BE2C (cell line): ENCODE results near the gene DKK3.

Experiments used
- DNase-seq: peaks from one replicate; pipeline ENCODE4 v3.0.0-alpha.2; 2020
- H3K27me3 ChIP-seq: fragments of 250-450 bp; sonication (Bioruptor Pico); 2 replicates; pipeline ENCODE4 v1.5.1; 2020; ENCODE audit warnings: mild to moderate bottlenecking
- H3K36me3 ChIP-seq: fragments of 250-450 bp; sonication (Bioruptor Pico); 2 replicates; pipeline ENCODE4 v1.5.1; 2020; ENCODE audit warnings: mild to moderate bottlenecking
- H3K4me1 ChIP-seq: fragments of 250-450 bp; sonication (Bioruptor Pico); 2 replicates; pipeline ENCODE4 v1.5.1; 2020
- H3K4me3 ChIP-seq: 2 replicates; pipeline ENCODE4 v1.5.1; 2011; ENCODE audit warnings: low read depth, low read length
- H3K9me3 ChIP-seq: fragments of 250-450 bp; sonication (Bioruptor Pico); 2 replicates; pipeline ENCODE4 v1.5.1; 2020
- CTCF ChIP-seq: IDR thresholded peaks from 2 replicates; pipeline ENCODE4 v1.5.1; 2012; ENCODE audit warnings: mild to moderate bottlenecking, low read depth, low read length

DKK3 gene

GRCh38 chr11:12001186-12001585 is 7.2 kb downstream of the DKK3 start:
- TF ChIP-seq CTCF: no peak
- Histone ChIP-seq H3K9me3 (no peaks in the 10 kb centered on the region), H3K4me1 (peaks cover 19% of the 10 kb centered on the region), H3K27me3 (no peaks in the 10 kb centered on the region), H3K36me3 (no peaks in the 10 kb centered on the region), H3K4me3 (no peak overlapping the region)
- no peak for DNase-seq

GRCh38 chr11:11998091-11998781 is 10.2 kb downstream of the DKK3 start:
- no peak for TF ChIP-seq CTCF
- Histone ChIP-seq H3K4me3 (no peak overlapping the region), H3K4me1 (peaks cover 26% of the 10 kb centered on the region), H3K36me3 (no peaks in the 10 kb centered on the region), H3K27me3 (no peaks in the 10 kb centered on the region), H3K9me3 (no peaks in the 10 kb centered on the region)
- no peak for DNase-seq

GRCh38 chr11:11997049-11997322 is 11.4 kb downstream of the DKK3 start:
- H3K9me3 ChIP-seq: no peaks in the 10 kb centered on the region
- H3K4me1 ChIP-seq: peaks cover 29% of the 10 kb centered on the region
- no peak for DNase-seq
- no peaks in the 10 kb centered on the region for H3K27me3 ChIP-seq
- TF ChIP-seq CTCF: no peak
- no peaks in the 10 kb centered on the region for H3K36me3 ChIP-seq
- H3K4me3 ChIP-seq: no peak overlapping the region

- Histone ChIP-seq H3K4me1 (peaks cover 29% of the 10 kb centered on the region), H3K9me3 (no peaks in the 10 kb centered on the region), H3K4me3 (no peak overlapping the region), H3K27me3 (no peaks in the 10 kb centered on the region), H3K36me3 (no peaks in the 10 kb centered on the region)
- DNase-seq: no peak
- TF ChIP-seq CTCF: no peak
Observed at GRCh38 chr11:11996321-11997048, 11.9 kb downstream of the DKK3 start.

- H3K4me1 ChIP-seq: peaks cover 29% of the 10 kb centered on the region
- no peaks in the 10 kb centered on the region for H3K9me3 ChIP-seq
- H3K36me3 ChIP-seq: no peaks in the 10 kb centered on the region
- DNase-seq: no peak
- TF ChIP-seq CTCF: no peak
- no peaks in the 10 kb centered on the region for H3K27me3 ChIP-seq
- H3K4me3 ChIP-seq: no peak overlapping the region
Observed at GRCh38 chr11:11995601-11996000, 12.8 kb downstream of the DKK3 start.

GRCh38 chr11:11993839-11994238 is 14.6 kb downstream of the DKK3 start:
- peak; percentile 77 for DNase-seq

More at GRCh38 chr11:11993839-11994238, 14.6 kb downstream of the DKK3 start:
- Histone ChIP-seq H3K36me3 (no peaks in the 10 kb centered on the region), H3K4me1 (peaks cover 29% of the 10 kb centered on the region), H3K27me3 (no peaks in the 10 kb centered on the region), H3K9me3 (no peaks in the 10 kb centered on the region), H3K4me3 (no peak overlapping the region)
- no peak for TF ChIP-seq CTCF
